Breast epithelium (tissue), 3 donors: ENCODE results near the gene GPR15LG.

Experiments used
- POLR2A ChIP-seq: fragments of 450-650 bp; IDR thresholded peaks from one replicate; pipeline ENCODE4 v1.6.1; 2016; ENCODE audit warnings: antibody characterized with exemption, mild to moderate bottlenecking, moderate library complexity
- POLR2AphosphoS5 ChIP-seq, 3 donors: sonication (generic); formaldehyde crosslinking; IDR thresholded peaks; one replicate each; pipeline ENCODE4 v1.6.1; 2017; ENCODE audit warnings: antibody characterized with exemption in 3 of 3
- TF ChIP-seq, protein P1 (sequence below), 3 donors: fragments of 450-650 bp; IDR thresholded peaks; one replicate each; pipeline ENCODE4 v1.5.1; 2016 to 2017; ENCODE audit warnings: antibody characterized with exemption in 3 of 3, mild to moderate bottlenecking in 3 of 3, moderate library complexity in 3 of 3

DNA sequence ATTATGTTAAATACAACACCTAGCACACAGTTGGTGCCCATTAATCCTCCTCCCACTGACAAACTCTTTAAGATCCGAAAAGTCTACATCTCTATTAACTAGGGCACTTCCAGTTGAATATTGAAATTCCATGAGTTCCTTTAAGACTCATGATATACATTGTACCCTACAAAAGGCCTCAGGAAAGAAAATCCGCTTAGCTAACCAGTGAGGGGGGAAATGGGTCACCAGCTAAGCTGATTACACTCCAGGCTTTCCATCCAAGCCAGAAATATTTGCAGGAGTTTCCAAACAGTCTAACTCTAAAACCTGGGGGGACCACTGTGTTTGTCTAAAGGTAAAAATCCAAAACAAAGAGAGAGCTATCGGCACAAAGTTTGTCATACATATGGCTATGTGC is 53.0 kb downstream of the GPR15LG start:
- TF ChIP-seq, protein P1, sequence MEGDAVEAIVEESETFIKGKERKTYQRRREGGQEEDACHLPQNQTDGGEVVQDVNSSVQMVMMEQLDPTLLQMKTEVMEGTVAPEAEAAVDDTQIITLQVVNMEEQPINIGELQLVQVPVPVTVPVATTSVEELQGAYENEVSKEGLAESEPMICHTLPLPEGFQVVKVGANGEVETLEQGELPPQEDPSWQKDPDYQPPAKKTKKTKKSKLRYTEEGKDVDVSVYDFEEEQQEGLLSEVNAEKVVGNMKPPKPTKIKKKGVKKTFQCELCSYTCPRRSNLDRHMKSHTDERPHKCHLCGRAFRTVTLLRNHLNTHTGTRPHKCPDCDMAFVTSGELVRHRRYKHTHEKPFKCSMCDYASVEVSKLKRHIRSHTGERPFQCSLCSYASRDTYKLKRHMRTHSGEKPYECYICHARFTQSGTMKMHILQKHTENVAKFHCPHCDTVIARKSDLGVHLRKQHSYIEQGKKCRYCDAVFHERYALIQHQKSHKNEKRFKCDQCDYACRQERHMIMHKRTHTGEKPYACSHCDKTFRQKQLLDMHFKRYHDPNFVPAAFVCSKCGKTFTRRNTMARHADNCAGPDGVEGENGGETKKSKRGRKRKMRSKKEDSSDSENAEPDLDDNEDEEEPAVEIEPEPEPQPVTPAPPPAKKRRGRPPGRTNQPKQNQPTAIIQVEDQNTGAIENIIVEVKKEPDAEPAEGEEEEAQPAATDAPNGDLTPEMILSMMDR (IDR thresholded peaks at IDR 0.05) = no peak
- TF ChIP-seq POLR2A (no peak), POLR2AphosphoS5 (IDR thresholded peaks at IDR 0.05) (no peak)
